K562 (cell line): ENCODE measurements around the gene CFAP126. TPM values are rescaled to one million over a fixed set of nuclear protein-coding genes. Genes with fewer than 3 reads are reported as not detected.

Experiments used
- BHLHE40 ChIP-seq: IDR thresholded peaks from 2 replicates; pipeline ENCODE4 v1.6.1; 2011; ENCODE audit warnings: low read length, improper control_type of control experiment
- BRD4 ChIP-seq: fragments of 200-600 bp; sonication (generic); IDR thresholded peaks from 2 replicates; pipeline ENCODE4 v1.6.1; 2017; ENCODE audit warnings: inconsistent platforms
- CAMTA2 ChIP-seq: fragments of 250-450 bp; sonication (Bioruptor Pico); conservative IDR thresholded peaks from 2 replicates; pipeline ENCODE4 v1.5.1; 2022
- CREBBP ChIP-seq: IDR thresholded peaks from one replicate; pipeline ENCODE4 v1.6.1; 2012; ENCODE audit warnings: low read depth, mild to moderate bottlenecking, control low read depth, inconsistent platforms, low read length
- EHMT2 ChIP-seq: fragments of 450-650 bp; IDR thresholded peaks from 2 replicates; pipeline ENCODE4 v1.6.1; 2018; ENCODE audit warnings: antibody characterized with exemption
- FUS ChIP-seq: fragments of 200-400 bp; formaldehyde crosslinking; optimal IDR thresholded peaks from 2 replicates; pipeline ENCODE3; 2017; ENCODE audit warnings: low read depth, low read length
- GABPB2 ChIP-seq: fragments of 250-450 bp; sonication (Bioruptor Pico); conservative IDR thresholded peaks from 2 replicates; pipeline ENCODE4 v1.5.1; 2021; ENCODE audit warnings: mild to moderate bottlenecking
- GATAD2B ChIP-seq: fragments of 450-650 bp; IDR thresholded peaks from 2 replicates; pipeline ENCODE4 v1.6.1; 2017; ENCODE audit warnings: mild to moderate bottlenecking, borderline replicate concordance
- HOMEZ ChIP-seq: fragments of 250-450 bp; sonication (Bioruptor Pico); IDR thresholded peaks from 2 replicates; pipeline ENCODE4 v1.4.0; 2020; ENCODE audit warnings: mild to moderate bottlenecking, moderate library complexity
- KAT8 ChIP-seq: fragments of 450-650 bp; IDR thresholded peaks from 2 replicates; pipeline ENCODE4 v1.6.1; 2016; ENCODE audit warnings: low read depth, mild to moderate bottlenecking
- NBN ChIP-seq: fragments of 450-650 bp; IDR thresholded peaks from 2 replicates; pipeline ENCODE4 v1.6.1; 2016; ENCODE audit warnings: low read depth, mild to moderate bottlenecking
- PTTG1 ChIP-seq: fragments of 450-650 bp; IDR thresholded peaks from 2 replicates; pipeline ENCODE4 v1.6.1; 2016; ENCODE audit warnings: low read depth, mild to moderate bottlenecking, missing genetic modification characterization, missing compliant biosample characterization
- RBFOX2 ChIP-seq: fragments of 200-400 bp; formaldehyde crosslinking; IDR thresholded peaks from 2 replicates; pipeline ENCODE4 v1.6.1; 2017; ENCODE audit warnings: low read depth, mild to moderate bottlenecking, low read length, moderate library complexity
- RBM15 ChIP-seq: fragments of 200-400 bp; formaldehyde crosslinking; IDR thresholded peaks from 2 replicates; pipeline ENCODE4 v1.6.1; 2018; ENCODE audit warnings: mild to moderate bottlenecking, low read length, moderate library complexity; ENCODE audit not compliant: insufficient read depth
- REST ChIP-seq, 2 experiments: fragments of 450-650 bp; formaldehyde crosslinking in 1 of 2; IDR thresholded peaks; 2 replicates each; pipeline versions ENCODE4 v1.4.0 to v1.6.1; 2014 to 2020; ENCODE audit warnings: mild to moderate bottlenecking in 2 of 2, borderline replicate concordance in 1 of 2, low read depth in 1 of 2
- SLC30A9 ChIP-seq: fragments of 250-450 bp; sonication (Bioruptor Pico); IDR thresholded peaks from 2 replicates; pipeline ENCODE4 v1.8.0; 2022; ENCODE audit warnings: mild to moderate bottlenecking, moderate library complexity
- SNRNP70 ChIP-seq: fragments of 200-400 bp; formaldehyde crosslinking; optimal IDR thresholded peaks from 2 replicates; pipeline ENCODE3; 2017; ENCODE audit warnings: low read depth, low read length
- SRSF1 ChIP-seq: fragments of 200-400 bp; formaldehyde crosslinking; IDR thresholded peaks from 2 replicates; pipeline ENCODE4 v1.6.1; 2017; ENCODE audit warnings: mild to moderate bottlenecking, low read depth, low read length, moderate library complexity
- SRSF7 ChIP-seq: fragments of 200-400 bp; formaldehyde crosslinking; optimal IDR thresholded peaks from 2 replicates; pipeline ENCODE3; 2017; ENCODE audit warnings: mild to moderate bottlenecking, low read depth, low read length
- ZNF324 ChIP-seq: fragments of 250-450 bp; sonication (Bioruptor Pico); IDR thresholded peaks from 2 replicates; pipeline ENCODE4 v1.4.0; 2020; ENCODE audit warnings: mild to moderate bottlenecking
- ZZZ3 ChIP-seq: fragments of 450-650 bp; IDR thresholded peaks from 2 replicates; pipeline ENCODE4 v1.6.1; 2016; ENCODE audit warnings: antibody characterized with exemption, mild to moderate bottlenecking, moderate library complexity
- polyA plus RNA-seq, 8 experiments: library from polyadenylated mRNA; depleted of rRNA in 4 of 8; stranded (reverse) in 5 of 8; unstranded in 3 of 8; fragments of >200 nt; fragmentation: Nextera tagmentation in 2 of 8; fragmentation: Illumina TruSeq in 1 of 8; extraction: Ambion mirVana in 2 of 8; extraction: Trizol in 1 of 8; gene quantifications; 2 replicates each; pipeline versions ENCODE4 v1.2.1 to v1.2.3, GENCODE V29; 2011 to 2014; ENCODE audit warnings: inconsistent platforms in 1 of 8, missing spikeins in 1 of 8
- total RNA-seq, 7 experiments: library from RNA; depleted of rRNA in 6 of 7; stranded (reverse); fragments of >200 nt in 6 of 7; fragmentation: Illumina TruSeq in 2 of 7; extraction: Trizol in 2 of 7; gene quantifications; 2 replicates each; pipeline versions ENCODE4 v1.2.1 to v1.2.3, GENCODE V29; 2011 to 2021; ENCODE audit warnings: low replicate concordance in 1 of 7

Gene CFAP126
- total and polyA plus RNA-seq, 9 of the 15 experiments (the other 6 are each of a cell fraction or from before 2014, with no cell fraction given), result not detected

DNA sequence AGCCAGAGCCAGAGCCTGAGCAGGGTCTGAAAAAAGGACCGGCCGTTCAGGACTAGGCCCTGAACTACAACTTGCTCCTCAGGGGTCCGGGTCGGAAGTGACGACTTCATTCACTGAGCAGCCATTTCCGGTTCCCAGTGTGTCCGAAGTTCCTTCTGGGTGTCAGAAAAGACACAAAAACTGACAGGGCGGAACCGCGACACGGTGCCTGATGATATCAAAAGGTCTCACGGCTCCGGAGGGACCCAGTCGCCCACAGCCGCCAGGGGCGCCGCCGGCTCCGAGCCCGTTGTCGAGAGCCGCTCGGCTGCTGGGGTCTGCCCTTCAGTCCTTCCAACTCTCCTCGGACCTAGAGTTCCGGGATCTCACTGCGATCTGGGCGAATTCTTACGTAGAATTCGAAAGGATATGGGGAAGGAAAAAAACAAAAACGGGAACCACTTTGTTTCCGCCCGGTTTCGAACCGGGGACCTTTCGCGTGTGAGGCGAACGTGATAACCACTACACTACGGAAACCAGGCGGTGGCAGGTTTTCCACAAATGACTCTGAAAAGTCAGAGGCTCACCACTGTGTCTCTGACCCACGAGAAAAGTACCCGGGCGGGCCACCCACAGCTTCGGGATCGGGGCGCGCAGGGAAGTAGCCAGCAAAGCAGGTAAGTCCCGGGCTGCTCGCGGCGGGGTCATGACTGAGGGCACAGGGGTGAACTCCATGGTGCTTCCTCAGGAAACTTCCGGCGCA, 31.8 kb upstream of the CFAP126 start (continued):
- TF ChIP-seq REST (IDR thresholded peaks at IDR 0.05; ENCODE audit: borderline replicate concordance) (no peak; the same call in 1 of the 2 replicates), REST (CRISPR knock-in tag; IDR thresholded peaks at IDR 0.05; ENCODE audit: low read depth) (0 out of 2 replicates have a peak, but pooled peaks have one; percentile 44), SRSF1 (no peak), CREBBP (no peak), SRSF7 (no peak), KAT8 (no peak), HOMEZ (CRISPR knock-in tag) (no peak), GATAD2B (peak; percentile 85), BHLHE40 (peak; percentile 47; the same call in 1 of the 2 replicates), GABPB2 (CRISPR knock-in tag) (no peak), FUS (no peak), NBN (peak; percentile 94; the same call in 1 of the 2 replicates), CAMTA2 (CRISPR knock-in tag) (no peak), ZZZ3 (no peak), SNRNP70 (no peak), RBM15 (no peak), BRD4 (peak; percentile 95), EHMT2 (no peak), PTTG1 (tag) (no peak), ZNF324 (CRISPR knock-in tag) (no peak), SLC30A9 (CRISPR knock-in tag) (no peak), RBFOX2 (peak; percentile 99)
